IMR-90 (cell line): Measurements from ENCODE around the gene SELENOM.

ENCODE experiments used
- BHLHE40 ChIP-seq: fragments of 150-350 bp; IDR thresholded peaks from 2 replicates; pipeline ENCODE4 v1.6.1; 2016; ENCODE audit warnings: mild to moderate bottlenecking, low read depth, low read length
- CEBPB ChIP-seq: IDR thresholded peaks from 2 replicates; pipeline ENCODE4 v1.6.1; 2012; ENCODE audit warnings: low read depth, low read length, improper control_type of control experiment
- CHD1 ChIP-seq: IDR thresholded peaks from 2 replicates; pipeline ENCODE4 v1.6.1; 2012; ENCODE audit warnings: low read depth, low read length, improper control_type of control experiment
- CTCF ChIP-seq: conservative IDR thresholded peaks from 2 replicates; pipeline ENCODE4 v1.5.1; 2012; ENCODE audit warnings: mild to moderate bottlenecking, low read depth, low read length, improper control_type of control experiment
- MAFK ChIP-seq: IDR thresholded peaks from 2 replicates; pipeline ENCODE4 v1.6.1; 2012; ENCODE audit warnings: low read depth, low read length, improper control_type of control experiment
- MXI1 ChIP-seq: IDR thresholded peaks from 2 replicates; pipeline ENCODE4 v1.6.1; 2012; ENCODE audit warnings: low read depth, mild to moderate bottlenecking, low read length, moderate library complexity, borderline replicate concordance
- POLR2A ChIP-seq: IDR thresholded peaks from 2 replicates; pipeline ENCODE4 v1.6.1; 2012; ENCODE audit warnings: mild to moderate bottlenecking, low read depth, low read length
- RAD21 ChIP-seq: IDR thresholded peaks from 2 replicates; pipeline ENCODE4 v1.6.1; 2012; ENCODE audit warnings: low read length, improper control_type of control experiment
- RCOR1 ChIP-seq: IDR thresholded peaks from 2 replicates; pipeline ENCODE4 v1.6.1; 2012; ENCODE audit warnings: mild to moderate bottlenecking, low read length, improper control_type of control experiment; ENCODE audit not compliant: insufficient replicate concordance
- RFX5 ChIP-seq: IDR thresholded peaks from 2 replicates; pipeline ENCODE4 v1.8.0; 2012; ENCODE audit warnings: low read depth, mild to moderate bottlenecking, low read length, moderate library complexity
- SMC3 ChIP-seq: fragments of 150-350 bp; IDR thresholded peaks from 2 replicates; pipeline ENCODE4 v1.6.1; 2016; ENCODE audit warnings: low read depth, mild to moderate bottlenecking, antibody characterized with exemption, low read length, moderate library complexity
- USF2 ChIP-seq: fragments of 150-350 bp; IDR thresholded peaks from 2 replicates; pipeline ENCODE4 v1.6.1; 2017; ENCODE audit warnings: mild to moderate bottlenecking, antibody characterized with exemption, low read length, low read depth

- TF ChIP-seq CTCF (no peak), BHLHE40 (no peak), CHD1 (no peak), USF2 (no peak), RFX5 (no peak), MXI1 (no peak), MAFK (no peak), POLR2A (no peak), CEBPB (no peak), RCOR1 (no peak), RAD21 (no peak), SMC3 (no peak)
Measured at GRCh38 chr22:31123292-31123602, 15.9 kb upstream of the SELENOM start.
